A549 (cell line): ENCODE results near the gene CST4.
A peak's percentile ranks its signal among the peaks of the same experiment; 100 is the strongest.

Experiments
- ATOH8 ChIP-seq: fragments of 250-450 bp; sonication (Bioruptor Pico); IDR thresholded peaks from 2 replicates; pipeline ENCODE4 v1.5.0; 2020; ENCODE audit warnings: low read depth, mild to moderate bottlenecking, moderate library complexity
- CTCF ChIP-seq: fragments of >200 bp; sonication (Bioruptor Twin); formaldehyde crosslinking; IDR thresholded peaks from 3 replicates; pipeline ENCODE4 v1.5.1; 2016
- ELK1 ChIP-seq: fragments of 150-350 bp; IDR thresholded peaks from 2 replicates; pipeline ENCODE4 v1.6.1; 2014; ENCODE audit warnings: low read depth, mild to moderate bottlenecking, low read length
- EP300 ChIP-seq, 2 experiments: fragments of >200 bp; sonication (Bioruptor Twin); formaldehyde crosslinking; IDR thresholded peaks; 2 replicates in 1 of 2; 3 replicates in 1 of 2; pipeline ENCODE4 v1.6.1; 2016 to 2017
- FOSB ChIP-seq: fragments of 250-450 bp; sonication (Bioruptor Pico); IDR thresholded peaks from 2 replicates; pipeline ENCODE4 v1.5.0; 2020; ENCODE audit warnings: mild to moderate bottlenecking, moderate library complexity
- MAFK ChIP-seq: fragments of 450-650 bp; IDR thresholded peaks from 2 replicates; pipeline ENCODE4 v1.6.1; 2014; ENCODE audit not compliant: partially characterized antibody
- MAZ ChIP-seq: fragments of 150-350 bp; IDR thresholded peaks from 2 replicates; pipeline ENCODE4 v1.6.1; 2014; ENCODE audit warnings: antibody characterized with exemption, low read depth, low read length, borderline replicate concordance
- MYC ChIP-seq: IDR thresholded peaks from 2 replicates; pipeline ENCODE4 v1.6.1; 2012; ENCODE audit warnings: mild to moderate bottlenecking, inconsistent platforms, low read length, improper control_type of control experiment, borderline replicate concordance
- POLR2A ChIP-seq: IDR thresholded peaks from 2 replicates; pipeline ENCODE4 v1.6.1; 2012; ENCODE audit warnings: mild to moderate bottlenecking, low read length
- RFX5 ChIP-seq: fragments of 450-650 bp; IDR thresholded peaks from 2 replicates; pipeline ENCODE4 v1.7.1; 2014; ENCODE audit warnings: antibody characterized with exemption, mild to moderate bottlenecking, moderate library complexity

- TF ChIP-seq EP300 (IDR thresholded peaks at IDR 0.05): no peak
- TF ChIP-seq POLR2A: no peak
- TF ChIP-seq CTCF: no peak
- no peak for TF ChIP-seq ATOH8 (CRISPR knock-in tag)
- TF ChIP-seq ELK1: no peak
- no peak for TF ChIP-seq MYC
- no peak for TF ChIP-seq MAZ
- TF ChIP-seq RFX5: no peak
- TF ChIP-seq FOSB (CRISPR knock-in tag): no peak
- peak; percentile 95 for TF ChIP-seq MAFK
Observed at GRCh38 chr20:23651117-23651516, 37.7 kb downstream of the CST4 start.
